ENCODE data around the gene ATG4C. TPM values are rescaled to one million over a fixed set of nuclear protein-coding genes. Genes with fewer than 3 reads are reported as not detected.

ATG4C gene
- total and polyA plus RNA-seq, 2 of the 4 experiments (the other 2 are of a cell fraction): 4.7 to 7.2 TPM

- no peak overlapping the region for H2BK20ac ChIP-seq (ENCODE audit: low read depth, low read length)
- ChIA-PET POLR2A (ENCODE audit: unreplicated experiment) (no interaction called here), CTCF (interaction anchor here (0.9 kb wide), 1 partner anchor 31 kb away, joined by 3 read pairs; no protein-coding TSS in a partner anchor)
- in situ Hi-C loops (cut with MboI; ENCODE audit: low sequenced_read_pairs) (no loop called here), dilution Hi-C loops (cut with HindIII; ENCODE audit: low sequenced_read_pairs, unreplicated experiment) (no loop called here), intact Hi-C loops (cut with micrococcal nuclease) (no loop called here)
- no peaks in the 10 kb centered on the region for H4K20me1 ChIP-seq (ENCODE audit: insufficient read depth, low read length)
- no peak overlapping the region for H2AK9ac ChIP-seq (replicated peaks; ENCODE audit: low read depth, low read length, poor library complexity)
- H3K4ac ChIP-seq (ENCODE audit: low read depth, low read length): no peak overlapping the region
- H3K27me3 ChIP-seq (ENCODE audit: control insufficient read depth, insufficient read depth, low read length): peaks cover 3% of the 10 kb centered on the region
- no peaks in the 10 kb centered on the region for H3K79me1 ChIP-seq (ENCODE audit: low read depth in 1 of 2, low read length in 2 of 2)
- H3K23ac ChIP-seq (ENCODE audit: low read depth, low read length): no peak overlapping the region
- no peak overlapping the region for H3K18ac ChIP-seq (ENCODE audit: low read depth, low read length)
- no peak overlapping the region for H3K9ac ChIP-seq (ENCODE audit: low read depth, low read length)
- no peak overlapping the region for H2BK5ac ChIP-seq (ENCODE audit: low read depth, low read length, poor library complexity, severe bottlenecking)
- no peak overlapping the region for H3K4me3 ChIP-seq (ENCODE audit: insufficient read depth, low read depth, low read length)
- peak; percentile 66 for ATAC-seq (ENCODE audit: low read depth)
- BruUV-seq (replicated peaks): no TSS peak
- no peak overlapping the region for H4K5ac ChIP-seq (ENCODE audit: low read depth, low read length)
- no peak overlapping the region for H3K4me2 ChIP-seq (ENCODE audit: low read depth, low read length)
- H3K36me3 ChIP-seq (ENCODE audit: control insufficient read depth, insufficient read depth, low read length): no peaks in the 10 kb centered on the region
- no peak overlapping the region for H3K56ac ChIP-seq (ENCODE audit: extremely low read depth, insufficient read depth, low read length)
- H2BK15ac ChIP-seq (ENCODE audit: low read depth, low read length): no peak overlapping the region
- H2AFZ ChIP-seq (replicated peaks; ENCODE audit: low read length, poor library complexity): no peak overlapping the region
- H4K8ac ChIP-seq (ENCODE audit: low read depth in 2 of 2, low read length in 2 of 2): no peak overlapping the region
- DNase-seq: peak; percentile 26
- H3K9me3 ChIP-seq (ENCODE audit: control insufficient read depth, insufficient read depth, low read length): no peaks in the 10 kb centered on the region
- no peak overlapping the region for H4K91ac ChIP-seq (ENCODE audit: insufficient read depth, low read depth, low read length)
- H2AK5ac ChIP-seq (ENCODE audit: low read depth, low read length): no peak overlapping the region
- TF ChIP-seq SMC3 (IDR thresholded peaks at IDR 0.05; ENCODE audit: low read depth, low read length) (peak; percentile 53), CTCF (conservative IDR thresholded peaks at IDR 0.05; ENCODE audit: low read depth, low read length) (peak; percentile 68), NFE2L2 (IDR thresholded peaks at IDR 0.05; ENCODE audit: low read depth, low read length) (no peak), RAD21 (IDR thresholded peaks at IDR 0.05; ENCODE audit: low read length) (peak; percentile 32), FOS (IDR thresholded peaks at IDR 0.05; ENCODE audit: low read depth, low read length) (no peak), USF2 (IDR thresholded peaks at IDR 0.05; ENCODE audit: low read depth, low read length) (no peak), RCOR1 (IDR thresholded peaks at IDR 0.05; ENCODE audit: insufficient replicate concordance, low read length) (no peak), POLR2A (IDR thresholded peaks at IDR 0.05; ENCODE audit: low read depth, low read length) (no peak), MXI1 (IDR thresholded peaks at IDR 0.05; ENCODE audit: borderline replicate concordance, low read depth, low read length) (no peak)
- H3K27ac ChIP-seq (ENCODE audit: insufficient read depth, low read length): no peak overlapping the region
- H3K14ac ChIP-seq (replicated peaks; ENCODE audit: low read depth, low read length): no peak overlapping the region
- no peaks in the 10 kb centered on the region for H3K4me1 ChIP-seq (ENCODE audit: control insufficient read depth, insufficient read depth, low read length)
- no peak overlapping the region for H2BK120ac ChIP-seq (ENCODE audit: low read depth, low read length)
- no peaks in the 10 kb centered on the region for H3K9me1 ChIP-seq (ENCODE audit: insufficient read depth, low read length)
Measured at GRCh38 chr1:62912028-62912638, 128.2 kb downstream of the ATG4C start.

Data from IMR-90 (cell line).